GM19467 (cell line): ENCODE measurements around the gene TLN1.

Experiments
- ATAC-seq: cut with Tn5 transposase; IDR thresholded peaks from one replicate; pipeline ENCODE4 v1.9.1; 2021; ENCODE audit warnings: mild to moderate bottlenecking, moderate library complexity; ENCODE audit not compliant: unreplicated experiment

TLN1 gene

DNA sequence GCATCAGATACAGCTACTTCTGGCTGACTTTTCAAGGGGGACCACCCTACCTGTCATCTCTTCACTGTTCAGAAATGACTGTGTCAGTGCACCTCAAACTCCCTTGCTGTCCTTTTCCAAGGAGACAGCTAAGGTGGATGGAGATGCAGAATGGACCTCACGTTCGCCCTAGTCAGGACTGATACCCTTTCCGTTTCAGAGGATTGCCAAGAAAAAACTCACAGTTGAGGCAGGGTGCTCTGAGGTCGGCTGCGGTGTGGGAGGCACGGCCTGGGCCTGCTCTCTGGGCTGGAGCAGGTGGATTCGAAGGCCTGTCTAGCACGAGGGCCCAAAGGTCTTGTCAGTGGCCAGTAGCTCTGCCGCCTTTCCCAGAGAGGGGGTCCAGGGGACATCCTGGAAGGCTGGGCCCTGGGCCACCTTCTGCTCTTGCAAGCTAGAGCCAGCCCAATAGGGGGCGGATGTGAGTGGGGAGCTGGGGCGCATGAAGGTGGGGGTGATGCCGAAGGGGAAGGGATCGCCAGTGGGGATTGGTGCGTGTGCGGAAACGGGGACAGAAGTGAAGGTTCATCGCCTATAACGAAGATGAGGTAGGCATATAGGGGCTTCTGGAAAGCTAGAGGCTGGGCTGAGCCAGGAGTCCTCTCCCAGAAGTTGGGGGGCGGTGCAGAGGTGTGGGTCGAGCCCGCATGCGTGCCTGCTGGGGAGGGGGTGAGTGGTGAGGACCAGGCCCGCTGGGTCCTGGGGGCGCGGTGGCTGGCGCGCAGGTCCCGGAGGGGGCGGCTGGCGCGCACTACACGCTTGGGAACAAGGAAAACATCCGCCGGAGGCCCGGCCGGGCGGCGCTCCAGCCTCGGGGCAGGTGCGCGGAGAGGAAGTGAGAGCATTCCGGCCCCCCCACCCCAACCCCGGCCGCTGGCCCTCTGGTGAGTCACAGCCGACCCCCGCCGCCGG, 24.6 kb upstream of the TLN1 start:
- ATAC-seq, result peak; percentile 45

DNA sequence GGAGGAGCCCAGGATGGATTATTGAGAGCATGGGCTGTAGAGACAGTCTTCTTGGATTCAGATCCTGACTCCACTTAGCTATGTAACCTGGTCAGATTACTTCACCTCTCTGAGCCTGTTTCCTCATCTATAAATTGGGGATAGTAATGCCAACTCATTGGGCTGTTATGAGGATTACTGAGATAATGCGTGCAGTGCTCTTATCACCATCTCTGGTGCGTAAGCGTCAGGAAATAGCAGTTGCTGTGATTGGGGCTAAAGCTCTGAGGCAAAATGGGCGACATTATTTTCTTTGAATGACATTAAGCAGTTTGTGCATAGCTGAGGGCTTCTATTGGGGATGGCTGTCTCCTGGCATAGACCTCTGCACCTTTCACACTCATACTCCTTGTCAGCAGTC, 23.1 kb upstream of the TLN1 start:
- no peak for ATAC-seq

DNA sequence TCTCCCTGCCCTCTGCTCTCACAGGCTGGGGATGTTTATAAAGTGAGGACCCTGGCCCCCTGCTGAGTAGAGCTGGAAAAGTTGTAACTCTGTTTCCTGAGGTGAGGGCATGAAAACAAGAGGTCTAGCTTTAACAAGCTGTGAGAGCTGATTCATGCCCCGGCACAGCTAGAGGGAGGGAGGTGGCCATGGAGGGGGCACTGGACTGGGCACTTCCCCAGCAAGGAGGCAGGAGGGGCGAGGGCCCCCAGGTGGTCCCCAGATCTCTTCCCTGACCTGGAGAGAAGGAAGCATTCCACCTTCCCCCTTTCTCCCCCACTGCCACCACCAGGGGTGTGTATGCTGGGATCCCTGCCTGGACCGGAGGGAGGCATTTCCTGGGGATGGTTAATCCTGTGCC, 22.3 kb upstream of the TLN1 start, which contains the start of gene MSMP:
MSMP (minus strand) TSS at position 13 of the 400 bp plus-strand sequence. CDS start 147 bp downstream, outside the sequence.
- ATAC-seq, result no peak

DNA sequence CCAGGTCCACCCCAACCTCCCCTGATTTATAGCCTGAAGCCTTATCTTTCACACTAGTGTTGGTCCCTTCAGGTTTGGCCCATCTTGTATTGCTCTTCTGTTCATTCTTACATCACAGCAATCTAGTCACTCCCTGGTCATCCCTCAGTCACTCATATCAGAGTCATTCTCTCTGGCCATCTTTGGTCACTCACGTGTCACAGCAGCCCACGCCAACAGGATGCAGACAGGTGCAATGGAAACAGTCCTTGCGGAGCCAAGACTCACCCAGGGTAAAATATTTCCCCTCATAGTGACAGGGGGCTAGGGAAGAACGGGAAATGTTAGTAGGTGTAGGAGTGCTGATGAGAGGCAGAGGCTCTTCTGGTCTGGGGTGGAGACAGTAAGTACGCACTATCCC, 21.5 kb upstream of the TLN1 start:
- ATAC-seq, result no peak

DNA sequence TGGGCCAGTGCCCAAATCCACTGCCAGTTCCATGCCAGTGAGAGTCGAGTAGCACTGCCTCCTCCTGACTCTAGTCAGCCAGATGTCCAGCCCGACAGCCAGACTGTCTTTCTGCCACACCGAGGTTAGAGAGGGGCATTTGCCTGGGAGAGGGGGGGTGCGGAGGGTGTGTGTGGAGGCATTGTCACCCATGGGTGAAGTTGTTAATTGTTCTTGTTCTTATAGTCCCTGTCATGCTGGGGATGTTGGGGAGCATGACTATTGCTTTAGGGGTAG, 18.2 kb upstream of the TLN1 start:
- no peak for ATAC-seq

DNA sequence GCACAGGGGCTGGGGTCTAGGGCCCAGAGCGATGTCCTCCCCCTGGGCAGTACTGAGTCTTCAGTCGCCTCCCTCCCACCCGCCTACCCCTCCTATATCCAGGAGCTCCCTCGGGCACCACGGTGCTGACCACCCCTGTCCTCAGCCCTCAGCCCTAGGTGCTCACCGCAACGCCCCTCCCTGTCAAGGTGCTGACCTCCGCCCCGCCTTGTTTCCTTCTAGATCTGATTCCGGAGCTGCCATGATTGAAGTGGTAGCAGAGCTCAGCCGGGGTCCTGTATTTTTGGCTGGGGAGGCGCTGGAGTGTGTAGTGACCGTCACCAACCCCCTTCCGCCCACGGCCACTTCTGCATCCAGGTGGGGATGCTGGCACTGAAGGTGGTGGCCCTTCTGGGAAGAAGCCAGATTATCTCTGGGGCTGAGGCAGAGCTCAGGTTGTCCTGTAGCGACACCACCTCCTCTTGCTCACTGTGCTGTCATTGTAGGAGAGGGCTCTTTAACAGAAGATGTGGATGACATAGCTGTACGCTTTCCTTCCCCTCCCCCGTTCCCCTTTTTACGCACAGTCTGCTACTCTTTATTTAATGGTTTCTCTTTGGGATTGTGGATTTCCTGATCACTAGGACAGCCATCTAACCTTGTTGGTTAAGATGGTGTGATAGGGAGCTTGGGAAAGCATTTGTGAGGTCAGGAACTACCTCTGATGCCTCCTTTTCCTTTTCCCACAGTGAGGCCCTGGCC, 17.7 kb upstream of the TLN1 start:
- ATAC-seq, result peak; percentile 14

DNA sequence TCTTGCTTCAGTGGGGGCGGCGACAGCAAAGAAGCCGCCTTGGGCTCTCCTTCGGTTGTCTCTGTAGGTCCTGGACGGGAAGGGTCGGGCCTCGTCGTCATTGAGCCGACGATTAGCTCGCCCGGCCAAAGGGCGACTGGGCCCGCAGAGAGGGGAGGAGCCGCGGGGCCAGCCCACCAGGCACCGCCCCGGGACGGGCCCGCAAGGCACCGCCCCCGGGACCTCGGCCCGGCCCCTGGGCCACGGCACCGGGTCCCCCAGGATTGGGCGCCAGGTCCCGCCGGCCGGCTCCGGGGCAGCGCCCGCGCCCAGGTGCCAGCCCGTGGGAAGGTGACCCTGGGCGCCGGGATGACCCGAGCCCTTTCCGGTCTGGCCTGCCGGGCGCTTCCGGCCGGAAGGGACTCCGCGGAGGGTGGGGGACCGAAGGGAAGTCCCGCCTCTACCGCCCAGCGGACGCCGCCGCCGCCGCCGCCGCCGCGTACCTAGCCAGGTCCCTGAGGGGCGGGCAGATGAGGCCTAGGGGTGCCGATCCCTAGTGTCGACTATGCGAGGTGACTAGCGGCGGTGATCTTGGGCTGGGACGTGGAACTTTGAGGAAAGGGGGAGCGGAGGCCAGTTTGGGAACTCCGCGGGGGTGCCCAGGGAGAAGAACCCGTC, 17.0 kb upstream of the TLN1 start, which contains the start of the genes GBA2 and RGP1:
GBA2 (minus strand) TSS at position 371 of the 657 bp plus-strand sequence. CDS start 524 bp downstream, outside the sequence.
RGP1 (plus strand) TSS at position 430 of the 657 bp plus-strand sequence. CDS start 469 bp downstream, outside the sequence.
- ATAC-seq, result peak; percentile 74

DNA sequence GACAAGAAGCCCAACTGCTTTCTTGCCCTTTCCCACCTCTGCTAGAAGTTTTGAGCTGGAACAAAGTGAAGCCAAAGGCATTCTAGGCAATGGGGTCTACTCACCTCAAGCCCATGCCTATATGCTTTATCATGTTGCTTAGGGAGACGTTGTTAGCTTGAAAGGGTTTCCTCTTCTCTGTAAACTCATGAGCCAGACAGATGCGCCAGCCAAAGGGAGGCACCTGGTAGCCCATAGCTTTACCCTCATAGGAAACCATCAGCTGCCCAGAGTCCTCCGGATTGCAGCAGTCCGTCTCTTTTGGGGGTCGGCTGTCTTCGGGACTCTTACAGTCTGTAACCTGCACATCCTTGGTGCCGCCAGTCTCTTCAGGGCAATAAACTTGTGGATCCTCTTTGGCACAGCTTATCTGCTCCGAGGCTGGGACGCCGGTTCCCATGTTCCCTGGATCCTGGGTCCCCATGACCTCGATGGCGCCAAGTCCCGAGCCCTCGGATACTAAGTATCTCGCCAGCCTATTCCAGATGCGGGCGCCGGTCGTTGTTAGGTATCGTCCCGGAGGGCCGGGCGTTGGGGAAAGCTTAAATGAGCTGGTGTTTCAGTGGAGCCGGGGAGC, 16.4 kb upstream of the TLN1 start:
- no peak for ATAC-seq

DNA sequence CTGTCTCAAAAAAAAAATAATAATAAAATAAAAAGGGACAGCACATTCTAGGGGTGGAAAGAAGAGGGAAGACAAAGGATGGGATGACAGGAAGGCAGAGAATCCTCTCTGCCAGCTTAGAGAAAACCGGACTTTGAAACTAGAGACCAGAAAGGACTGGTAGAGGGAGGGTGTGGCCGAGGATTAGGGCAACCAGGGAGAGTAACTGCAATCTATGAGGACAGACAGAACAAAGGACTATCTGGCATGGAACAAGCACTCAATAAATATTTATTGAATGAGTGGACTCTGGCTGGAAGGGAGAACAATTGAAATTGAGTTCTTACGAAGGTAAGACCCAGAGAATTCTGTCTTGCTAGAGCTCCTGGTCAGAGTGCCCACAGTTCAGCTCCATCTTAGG, 14.6 kb upstream of the TLN1 start:
- no peak for ATAC-seq

DNA sequence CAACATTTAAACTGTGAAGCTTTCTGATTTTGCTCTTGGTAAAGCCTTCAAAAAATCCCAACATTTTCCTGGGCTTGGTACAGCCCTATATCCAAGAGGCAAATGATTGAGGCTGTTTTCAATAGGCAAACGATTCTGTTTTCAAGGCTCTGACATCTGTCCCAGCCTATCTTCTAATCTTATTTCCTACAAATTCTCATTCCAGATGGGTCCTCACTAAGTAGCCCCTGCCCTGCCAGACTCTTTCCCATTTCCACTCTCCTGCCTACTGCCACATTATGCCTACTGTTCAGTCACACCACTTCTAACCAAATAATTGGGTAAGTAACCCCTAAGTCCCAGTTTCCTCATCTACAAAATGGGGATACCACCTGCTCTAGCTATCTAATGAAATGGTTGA, 13.6 kb upstream of the TLN1 start:
- ATAC-seq, result no peak

DNA sequence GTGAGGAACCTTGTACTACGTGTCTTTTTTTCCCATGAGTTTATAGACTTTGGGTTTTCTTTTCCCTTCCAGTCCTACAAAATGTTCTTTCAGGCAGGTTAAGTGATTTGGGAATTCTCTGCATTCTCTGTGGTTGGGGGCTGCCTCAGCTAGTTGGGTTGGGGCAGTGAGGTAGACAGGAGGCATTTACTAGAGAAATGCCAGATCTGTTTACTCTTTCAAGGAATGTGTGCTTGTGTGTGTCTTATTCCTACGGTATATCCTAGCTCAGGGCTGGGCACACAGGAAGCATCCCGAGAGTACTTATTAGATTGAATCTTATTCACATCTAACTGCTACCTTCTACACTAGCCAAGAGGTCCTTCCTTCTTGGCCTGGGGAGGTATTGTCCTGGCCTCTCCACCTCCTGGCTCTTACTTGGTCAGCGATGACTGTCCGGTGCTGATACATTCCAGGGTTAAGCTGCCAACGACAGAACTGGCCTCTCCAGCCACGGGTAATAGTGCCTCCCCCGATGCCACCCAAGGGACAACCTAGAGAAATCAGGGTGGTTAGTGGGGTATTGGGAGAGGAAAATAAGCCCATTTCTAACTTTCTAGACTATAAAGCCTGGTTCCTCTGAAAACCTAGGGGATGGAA, 12.0 kb upstream of the TLN1 start:
- no peak for ATAC-seq

DNA sequence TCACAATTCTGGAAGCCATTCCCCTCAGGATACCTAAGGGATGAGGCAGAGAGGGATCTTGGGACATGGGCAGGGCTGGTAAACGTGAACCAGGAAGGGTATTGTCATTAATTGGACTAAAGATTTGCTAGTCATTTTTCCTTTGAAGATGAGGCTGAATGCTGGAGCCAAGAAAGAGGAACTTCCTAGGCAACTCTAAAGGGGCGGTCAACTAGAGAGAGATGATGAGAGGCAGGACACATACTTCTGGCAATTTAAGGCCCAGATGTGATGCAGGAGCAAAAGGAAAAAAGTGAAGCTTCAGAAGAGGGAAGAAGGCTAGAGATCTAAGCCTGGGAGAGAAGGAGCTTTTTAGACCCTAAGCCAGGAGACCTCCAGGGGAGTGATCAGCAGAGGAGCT, 11.5 kb upstream of the TLN1 start:
- no peak for ATAC-seq

DNA sequence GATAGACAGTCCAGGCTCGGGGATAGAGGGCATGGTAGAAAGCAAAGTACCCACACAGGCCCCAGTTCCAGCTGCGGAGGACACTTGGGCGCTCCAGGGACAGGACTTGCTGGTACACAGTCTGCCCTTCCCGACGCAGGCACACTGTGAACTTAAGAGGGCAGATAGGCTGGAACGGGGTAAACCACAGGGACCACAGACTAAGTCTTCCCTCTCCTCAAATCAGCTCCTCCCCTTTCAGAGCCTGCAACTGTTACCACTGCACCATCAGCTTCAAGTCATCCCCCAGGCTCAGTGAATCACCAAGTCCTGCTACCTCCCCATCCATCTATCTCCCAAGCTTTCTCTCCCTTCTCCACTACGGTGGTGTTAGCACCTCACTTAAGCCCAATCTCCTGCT, 9.7 kb upstream of the TLN1 start:
- no peak for ATAC-seq

DNA sequence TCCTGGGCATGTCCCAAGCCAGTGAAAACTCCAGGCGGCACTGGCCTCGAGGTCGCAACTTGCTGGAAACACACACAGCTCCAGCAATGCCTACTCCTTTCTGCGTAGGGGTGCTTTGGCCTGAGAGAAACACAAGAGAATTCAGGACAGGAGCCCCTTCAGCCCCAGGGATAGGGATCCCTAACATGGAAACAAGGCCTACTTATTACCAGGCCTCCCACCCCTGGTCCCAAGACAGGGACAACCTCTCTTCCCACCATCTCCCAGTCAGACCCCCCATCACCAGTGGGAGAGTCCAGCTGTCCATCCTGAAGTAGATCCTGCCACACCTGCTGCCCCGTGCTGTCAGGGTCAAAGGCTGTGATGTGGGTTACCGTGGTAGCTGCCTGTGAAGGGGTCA, 8.2 kb upstream of the TLN1 start:
- ATAC-seq, result no peak

DNA sequence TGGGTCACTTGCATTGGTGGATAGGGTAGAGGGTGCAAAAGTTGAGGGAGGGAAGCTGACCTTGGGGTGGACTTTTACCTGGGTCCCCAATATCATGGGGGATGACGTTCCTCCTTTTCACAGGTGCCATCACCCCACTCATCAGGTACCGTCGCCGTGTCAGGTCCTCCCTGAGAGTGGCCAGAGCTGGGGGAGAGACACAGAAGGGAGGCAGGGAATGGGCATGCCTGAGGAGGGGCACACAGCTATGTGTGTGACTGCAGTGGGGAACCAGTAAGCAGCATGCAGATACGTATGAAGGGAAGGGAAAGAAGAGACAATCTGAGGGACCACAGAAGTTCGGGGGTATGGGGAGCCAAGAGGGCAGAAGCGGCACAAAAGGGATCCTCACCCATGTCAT, 6.9 kb upstream of the TLN1 start:
- ATAC-seq, result no peak

DNA sequence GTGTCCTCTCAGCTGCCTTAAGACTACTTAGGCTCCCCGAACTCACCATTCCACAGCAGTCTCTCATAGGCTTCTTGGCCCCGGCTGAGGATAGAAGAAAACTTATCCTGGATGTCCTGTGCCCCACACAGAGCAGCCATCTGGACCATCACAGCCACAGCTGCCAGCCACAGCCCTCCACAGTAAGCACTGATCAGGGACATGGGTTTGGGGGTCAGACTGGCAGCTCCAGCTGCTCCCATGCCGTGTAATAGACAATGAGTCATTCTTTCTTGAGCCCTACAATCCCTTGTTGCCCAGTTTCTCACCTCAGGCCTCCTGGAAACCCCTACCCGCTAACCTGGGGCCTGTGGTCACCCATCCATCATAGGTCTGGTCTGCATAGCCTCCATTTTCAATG, 6.2 kb upstream of the TLN1 start:
- ATAC-seq, result no peak

DNA sequence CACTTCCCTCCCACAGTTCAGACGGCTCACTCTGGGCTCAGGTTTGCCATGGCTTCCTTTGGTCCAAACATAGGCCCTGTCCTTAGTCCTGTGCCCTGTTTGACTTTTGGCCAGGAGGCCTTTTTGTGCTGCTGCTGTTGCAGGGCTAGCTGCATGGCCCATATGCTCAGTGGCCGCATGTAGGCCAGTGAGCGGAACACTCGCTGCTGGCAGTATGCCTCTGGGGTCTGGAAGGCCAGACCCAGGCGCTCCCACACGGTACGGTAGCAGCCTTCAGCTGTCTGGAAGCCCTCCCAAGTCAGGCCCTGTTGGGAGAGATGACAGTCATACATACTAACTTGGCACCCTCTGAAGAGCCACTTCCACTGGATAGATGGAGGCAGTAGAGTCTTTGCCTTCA, 5.1 kb upstream of the TLN1 start:
- no peak for ATAC-seq

DNA sequence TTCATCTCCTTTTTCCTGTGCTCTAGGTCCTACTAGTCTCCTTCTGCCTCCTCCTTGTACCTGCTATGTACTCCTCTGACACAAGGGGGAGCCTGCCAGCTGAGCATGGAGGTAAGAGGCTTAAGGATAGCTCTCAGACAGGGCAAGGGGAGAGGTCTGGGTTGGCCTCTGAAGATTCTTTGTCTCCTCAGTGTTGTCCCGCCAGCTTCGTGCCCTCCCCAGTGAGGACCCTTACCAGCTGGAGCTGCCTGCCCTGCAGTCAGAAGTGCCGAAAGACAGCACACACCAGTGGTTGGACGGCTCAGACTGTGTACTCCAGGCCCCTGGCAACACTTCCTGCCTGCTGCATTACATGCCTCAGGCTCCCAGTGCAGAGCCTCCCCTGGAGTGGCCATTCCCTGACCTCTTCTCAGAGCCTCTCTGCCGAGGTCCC, 4.2 kb upstream of the TLN1 start:
- no peak for ATAC-seq

DNA sequence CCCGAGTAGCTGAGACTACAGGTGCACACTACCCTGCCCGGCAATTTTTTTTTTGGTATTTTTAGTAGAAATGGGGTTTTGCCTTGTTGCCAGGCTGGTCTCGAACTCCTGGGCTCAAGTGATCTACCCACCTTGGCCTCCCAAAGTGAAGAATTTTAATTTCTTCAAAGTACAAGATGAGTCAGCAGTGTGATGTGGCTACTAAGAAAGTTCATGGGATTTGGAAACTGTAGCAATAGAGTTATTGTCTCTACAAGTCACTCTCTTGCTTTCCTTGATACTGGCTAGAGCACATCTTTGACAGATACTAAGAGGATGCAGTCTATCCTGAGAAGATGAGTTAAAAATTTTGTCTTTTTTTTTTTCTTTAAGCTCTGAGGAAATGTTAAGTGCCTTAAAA, 2.1 kb upstream of the TLN1 start:
- ATAC-seq, result no peak

DNA sequence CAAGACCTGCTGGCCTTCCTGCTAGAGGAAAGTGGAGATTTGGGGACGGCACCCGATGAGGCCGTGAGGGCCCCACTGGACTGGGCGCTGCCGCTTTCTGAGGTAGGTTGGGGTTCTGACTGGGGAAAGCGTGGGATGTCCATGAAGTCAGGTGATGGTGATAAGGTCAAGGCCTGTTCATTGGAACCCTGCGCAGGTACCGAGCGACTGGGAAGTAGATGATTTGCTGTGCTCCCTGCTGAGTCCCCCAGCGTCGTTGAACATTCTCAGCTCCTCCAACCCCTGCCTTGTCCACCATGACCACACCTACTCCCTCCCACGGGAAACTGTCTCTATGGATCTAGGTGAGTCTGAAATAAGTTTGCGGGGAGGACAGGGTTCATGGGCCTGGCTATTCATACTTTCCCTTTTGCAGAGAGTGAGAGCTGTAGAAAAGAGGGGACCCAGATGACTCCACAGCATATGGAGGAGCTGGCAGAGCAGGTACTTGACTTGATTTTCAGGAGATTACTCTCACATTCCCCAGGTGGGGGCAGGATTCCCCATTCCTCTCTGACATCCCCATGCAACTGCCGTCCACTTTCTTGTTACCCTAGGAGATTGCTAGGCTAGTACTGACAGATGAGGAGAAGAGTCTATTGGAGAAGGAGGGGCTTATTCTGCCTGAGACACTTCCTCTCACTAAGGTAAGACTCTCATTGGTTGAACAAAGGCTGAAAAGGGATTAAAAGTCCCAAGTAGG, 976 bp upstream of the TLN1 start:
- ATAC-seq, result no peak
